Activated CD4-positive, alpha-beta memory T cell treated with anti-CD3 and anti-CD28 coated beads, Interleukin-2, amount 10 ng/mL, durations not matched to agents 7 days and 5 days (primary cell): Measurements from ENCODE around the gene ADGRL1. TPM values are rescaled to one million over a fixed set of nuclear protein-coding genes. Genes with fewer than 3 reads are reported as not detected.
"Not testable (repeated sequence)": the region's sequence is repeated elsewhere in the genome, so short reads cannot be mapped to it uniquely, and the experiment has no call there.

Experiments
- CTCF ChIA-PET: fragments of 350-600 bp; sonication (Branson Sonifier 250); formaldehyde crosslinking; loops from one replicate; lab custom pipeline; 2021; ENCODE audit warnings: antibody characterized with exemption, inconsistent platforms; lab: Charles Lee
- POLR2A ChIA-PET: fragments of 350-600 bp; sonication (Branson Sonifier 250); formaldehyde crosslinking; loops from one replicate; lab custom pipeline; 2021; ENCODE audit warnings: antibody characterized with exemption; lab: Charles Lee
- DNase-seq: peaks from one replicate; pipeline ENCODE4 v3.0.0-alpha.2; 2020
- H3K27ac Mint-ChIP-seq: one replicate; pipeline ENCODE4 v1.8.0; 2021; ENCODE audit warnings: mild to moderate bottlenecking, mixed read lengths
- H3K27me3 Mint-ChIP-seq: one replicate; pipeline ENCODE4 v1.8.0; 2021; ENCODE audit warnings: mixed read lengths
- H3K36me3 Mint-ChIP-seq: one replicate; pipeline ENCODE4 v1.8.0; 2021; ENCODE audit warnings: low read depth, mixed read lengths
- H3K4me1 Mint-ChIP-seq: one replicate; pipeline ENCODE4 v1.8.0; 2021; ENCODE audit warnings: mixed read lengths
- H3K4me3 Mint-ChIP-seq: one replicate; pipeline ENCODE4 v1.8.0; 2021; ENCODE audit warnings: mild to moderate bottlenecking, mixed read lengths
- H3K9me3 Mint-ChIP-seq: one replicate; pipeline ENCODE4 v1.8.0; 2021; ENCODE audit warnings: mixed read lengths
- total RNA-seq, 2 experiments: library from RNA; stranded (reverse); gene quantifications; one replicate each; pipeline ENCODE4 v1.2.3, GENCODE V29; 2021

The ADGRL1 gene
- total RNA-seq, 2 experiments from 2014 or later, result 6.5 to 6.7 TPM

DNA sequence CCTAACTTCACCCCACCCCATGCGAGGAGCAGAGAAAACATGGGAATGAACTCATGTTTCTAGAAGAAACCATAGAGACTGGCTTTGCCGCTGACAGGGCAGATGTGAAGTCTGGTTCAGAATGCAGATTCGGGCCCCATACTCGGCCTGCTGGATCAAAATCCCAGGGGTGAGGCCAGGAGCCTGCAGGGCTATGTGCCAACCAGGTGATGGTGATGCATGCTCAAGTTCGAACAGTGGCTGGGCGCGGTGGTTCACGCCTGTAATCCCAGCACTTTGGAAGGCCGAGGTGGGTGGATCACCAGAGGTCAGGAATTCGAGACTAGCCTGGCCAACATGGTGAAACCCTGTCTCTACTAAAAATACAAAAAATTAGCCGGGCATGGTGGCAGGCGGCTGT, 24.8 kb downstream of the ADGRL1 start:
- CTCF ChIA-PET, result interaction anchor here (1.0 kb wide), 1 partner anchor 30 kb away, joined by 5 read pairs; no protein-coding TSS in a partner anchor
- H3K27ac Mint-ChIP-seq, H3K9me3 Mint-ChIP-seq, H3K36me3 Mint-ChIP-seq, H3K4me1 Mint-ChIP-seq, DNase-seq, POLR2A ChIA-PET, H3K4me3 Mint-ChIP-seq, H3K27me3 Mint-ChIP-seq: not testable (repeated sequence)

DNA sequence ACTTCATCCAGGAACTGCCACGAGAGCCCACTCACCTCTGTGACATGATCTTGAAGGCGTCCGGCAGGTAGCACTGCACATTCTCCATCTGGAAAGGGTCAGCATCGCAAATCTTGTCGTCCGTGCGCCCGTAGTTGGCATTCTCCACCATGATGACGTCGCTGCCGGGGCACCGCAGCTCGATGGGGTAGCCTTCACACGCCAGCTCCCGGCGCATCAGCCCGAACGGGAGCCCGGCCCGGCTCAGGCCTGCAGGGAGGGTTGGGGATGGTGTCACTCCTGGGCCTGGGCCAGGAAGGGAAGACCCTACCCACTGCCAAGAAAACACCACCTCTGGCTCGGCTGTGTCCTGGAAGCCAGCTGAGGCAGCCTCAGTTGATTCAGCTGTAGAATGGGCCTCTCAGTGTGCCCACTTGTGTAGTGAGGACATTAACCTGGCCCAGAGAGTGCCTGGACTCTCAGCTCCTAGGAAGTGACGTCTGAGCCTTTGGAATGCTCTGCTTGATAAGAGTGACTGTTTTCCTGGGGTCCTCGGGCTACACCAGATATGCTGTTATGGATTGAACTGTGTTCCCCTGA, 28.4 kb downstream of the ADGRL1 start:
- ChIA-PET CTCF (interaction anchor here (0.6 to 2.0 kb wide), 2 partner anchors 24 to 41 kb away, joined by 3 to 6 read pairs; partner anchors contain the start of gene ASF1B), POLR2A (no interaction called here)
- no peak for DNase-seq
- Mint-ChIP-seq H3K4me3 (no peak overlapping the region), H3K36me3 (no peaks in the 10 kb centered on the region), H3K4me1 (peaks cover 8% of the 10 kb centered on the region), H3K27me3 (no peaks in the 10 kb centered on the region), H3K27ac (no peak overlapping the region), H3K9me3 (no peaks in the 10 kb centered on the region)

DNA sequence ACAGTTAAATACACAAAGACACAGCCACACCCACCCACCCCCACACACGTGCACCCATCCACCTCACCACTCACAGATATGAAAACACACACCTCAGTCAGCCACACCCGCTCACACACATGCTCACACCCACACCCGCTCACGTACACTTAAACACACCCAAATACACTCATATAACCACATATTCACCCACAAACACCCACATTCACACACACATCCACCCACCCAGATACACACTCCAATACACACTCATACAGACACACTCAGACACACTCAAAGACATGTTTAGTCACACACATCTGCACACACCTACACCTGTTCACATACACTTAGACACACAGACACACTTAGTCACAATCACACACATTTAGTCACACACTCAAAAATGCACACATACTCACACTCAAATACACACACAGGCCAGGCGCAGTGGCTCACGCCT, 30.6 kb downstream of the ADGRL1 start:
- H3K4me1 Mint-ChIP-seq, result peaks cover 9% of the 10 kb centered on the region
- ChIA-PET POLR2A (no interaction called here), CTCF (interaction anchor here (2.0 kb wide), 1 partner anchor 38 kb away, joined by 6 read pairs; the partner anchor contains the start of gene ASF1B)
- no peak overlapping the region for H3K27ac Mint-ChIP-seq
- H3K9me3 Mint-ChIP-seq, result no peaks in the 10 kb centered on the region
- no peaks in the 10 kb centered on the region for H3K36me3 Mint-ChIP-seq
- no peak for DNase-seq
- no peaks in the 10 kb centered on the region for H3K27me3 Mint-ChIP-seq
- no peak overlapping the region for H3K4me3 Mint-ChIP-seq

DNA sequence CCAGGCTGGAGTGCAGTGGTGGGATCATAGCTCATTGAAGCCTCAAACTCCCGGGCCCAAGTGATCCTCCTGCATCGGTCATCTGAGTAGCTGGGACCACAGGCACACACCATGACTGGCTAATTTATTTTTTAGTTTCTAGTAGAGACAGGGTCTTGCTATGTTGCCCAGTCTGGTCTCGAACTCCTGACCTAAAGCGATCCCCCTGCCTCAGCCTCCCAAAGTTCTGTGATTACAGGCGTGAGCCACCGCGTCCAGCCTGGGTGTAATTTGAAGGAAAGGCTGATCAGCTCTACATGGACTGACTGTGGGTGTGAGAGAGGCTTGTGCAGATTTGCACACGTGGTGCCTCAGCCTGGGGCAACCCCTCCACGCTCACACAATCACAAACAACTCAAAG, 31.1 kb downstream of the ADGRL1 start:
- H3K4me3 Mint-ChIP-seq, result no peak overlapping the region
- peaks cover 3% of the 10 kb centered on the region for H3K36me3 Mint-ChIP-seq
- POLR2A ChIA-PET, result no interaction called here
- H3K4me1 Mint-ChIP-seq, result peaks cover 9% of the 10 kb centered on the region
- no peak overlapping the region for H3K27ac Mint-ChIP-seq
- CTCF ChIA-PET, result no interaction called here
- DNase-seq, result no peak
- no peaks in the 10 kb centered on the region for H3K27me3 Mint-ChIP-seq
- H3K9me3 Mint-ChIP-seq, result no peaks in the 10 kb centered on the region

DNA sequence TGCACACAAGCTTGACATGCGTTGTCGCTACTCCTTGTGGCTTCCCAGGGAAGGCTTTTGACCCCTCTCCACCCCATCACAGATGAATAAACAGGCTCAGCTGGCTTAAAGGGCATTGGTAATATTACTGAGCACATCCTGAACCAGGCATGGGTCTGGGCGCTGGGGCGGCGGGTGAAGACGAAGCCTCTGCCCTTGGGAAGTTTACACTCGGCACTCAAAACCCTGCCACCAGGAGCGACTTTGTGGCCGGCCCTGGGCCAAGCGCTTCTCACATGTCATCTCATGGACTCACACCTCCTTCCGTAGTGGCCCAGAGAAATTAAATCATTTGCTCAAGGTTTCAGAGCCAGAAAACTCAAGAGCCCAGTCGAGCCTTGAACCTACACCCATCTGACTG, 37.0 kb downstream of the ADGRL1 start:
- H3K9me3 Mint-ChIP-seq, result no peaks in the 10 kb centered on the region
- no peak overlapping the region for H3K4me3 Mint-ChIP-seq
- peaks cover 7% of the 10 kb centered on the region for H3K36me3 Mint-ChIP-seq
- CTCF ChIA-PET, result no interaction called here
- peaks cover 27% of the 10 kb centered on the region for H3K4me1 Mint-ChIP-seq
- no peak for DNase-seq
- H3K27me3 Mint-ChIP-seq, result no peaks in the 10 kb centered on the region
- H3K27ac Mint-ChIP-seq, result no peak overlapping the region
- POLR2A ChIA-PET, result interaction anchor here (1.0 to 1.9 kb wide), 3 partner anchors 10 to 212 kb away, joined by 3 to 5 read pairs (median 3); partner anchors contain the start of gene ADGRE5

DNA sequence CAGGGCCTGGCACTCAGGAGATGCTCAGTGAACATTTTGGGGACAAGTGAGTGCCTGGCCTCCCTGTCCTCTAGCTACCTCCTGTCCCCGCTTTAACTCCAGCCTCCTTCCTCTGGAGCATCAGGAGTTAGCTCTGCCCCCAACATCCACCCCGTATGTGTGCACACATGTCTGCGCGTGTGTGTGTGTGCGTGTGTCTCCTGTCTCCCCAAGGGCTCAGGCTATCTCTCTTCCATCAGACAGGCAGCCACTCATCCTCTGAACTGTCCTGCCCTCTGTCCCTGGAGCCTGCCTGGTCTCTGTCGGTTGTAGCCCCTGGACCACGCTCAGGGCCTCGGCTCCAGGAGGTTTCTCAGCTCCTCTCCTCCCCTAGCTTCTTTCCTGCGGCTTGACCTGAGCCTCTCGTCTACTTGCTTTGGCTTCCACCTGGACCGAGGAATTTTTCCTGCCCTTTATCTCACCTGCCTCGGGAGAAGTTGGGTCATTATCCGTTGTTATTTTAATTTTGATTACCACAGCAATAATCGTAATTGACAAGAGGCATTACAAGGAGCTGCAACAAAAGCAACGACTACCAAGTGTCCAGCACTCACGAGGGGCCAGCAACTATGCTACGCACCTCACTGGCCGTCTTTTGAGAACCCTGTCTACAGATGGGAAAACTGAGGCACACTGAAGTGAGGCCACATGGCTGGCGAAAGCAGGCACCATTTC, 37.6 kb downstream of the ADGRL1 start:
- Mint-ChIP-seq H3K27me3 (no peaks in the 10 kb centered on the region), H3K9me3 (no peaks in the 10 kb centered on the region), H3K4me3 (no peak overlapping the region), H3K27ac (no peak overlapping the region), H3K4me1 (peaks cover 27% of the 10 kb centered on the region), H3K36me3 (peaks cover 7% of the 10 kb centered on the region)
- no peak for DNase-seq
- ChIA-PET POLR2A (interaction anchor here (1.0 to 2.2 kb wide), 5 partner anchors 10 to 213 kb away, joined by 3 to 14 read pairs (median 5); partner anchors contain the start of genes ADGRE5 and ASF1B), CTCF (interaction anchor here (1.3 kb wide), 1 partner anchor 32 kb away, joined by 10 read pairs; the partner anchor contains the start of gene ASF1B)

DNA sequence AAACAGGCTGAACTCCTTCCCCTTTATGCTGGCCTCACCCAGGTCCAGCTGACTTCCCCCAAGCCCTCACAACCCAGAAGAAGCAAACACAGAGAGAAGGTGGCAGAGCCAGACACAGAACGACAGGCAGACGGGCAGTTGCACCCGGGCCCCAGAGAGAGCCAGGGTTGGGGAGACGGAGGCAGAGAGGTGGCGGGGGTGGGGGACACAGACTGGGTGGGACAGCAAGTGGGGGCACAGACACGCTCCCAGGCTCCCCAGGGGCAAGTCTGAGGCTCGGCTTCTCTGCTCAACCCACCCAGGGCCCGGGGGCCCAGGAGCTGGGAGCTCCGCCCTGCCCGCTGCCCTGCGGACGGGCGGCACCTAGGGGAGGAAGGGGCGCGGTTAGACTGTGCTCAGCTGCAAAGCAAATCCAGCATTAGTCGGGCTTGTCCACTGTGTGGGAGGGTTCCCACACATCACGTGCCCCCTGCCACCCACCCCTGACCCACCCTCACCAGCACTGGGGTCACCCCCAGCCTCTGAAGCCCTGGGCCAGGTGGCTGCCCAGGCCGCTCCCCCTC, 38.3 kb downstream of the ADGRL1 start:
- Mint-ChIP-seq H3K4me1 (peaks cover 27% of the 10 kb centered on the region), H3K27ac (peak overlapping the region; percentile 71), H3K9me3 (no peaks in the 10 kb centered on the region), H3K4me3 (peak overlapping the region; percentile 70), H3K27me3 (no peaks in the 10 kb centered on the region), H3K36me3 (peaks cover 7% of the 10 kb centered on the region)
- ChIA-PET POLR2A (interaction anchor here (0.7 to 2.2 kb wide), 7 partner anchors 9 to 214 kb away, joined by 3 to 14 read pairs (median 3); partner anchors contain the start of genes ADGRE5 and ASF1B), CTCF (interaction anchor here (1.1 to 1.3 kb wide), 2 partner anchors 28 to 31 kb away, joined by 3 to 10 read pairs; partner anchors contain the start of gene ASF1B)
- peak; percentile 36 for DNase-seq

DNA sequence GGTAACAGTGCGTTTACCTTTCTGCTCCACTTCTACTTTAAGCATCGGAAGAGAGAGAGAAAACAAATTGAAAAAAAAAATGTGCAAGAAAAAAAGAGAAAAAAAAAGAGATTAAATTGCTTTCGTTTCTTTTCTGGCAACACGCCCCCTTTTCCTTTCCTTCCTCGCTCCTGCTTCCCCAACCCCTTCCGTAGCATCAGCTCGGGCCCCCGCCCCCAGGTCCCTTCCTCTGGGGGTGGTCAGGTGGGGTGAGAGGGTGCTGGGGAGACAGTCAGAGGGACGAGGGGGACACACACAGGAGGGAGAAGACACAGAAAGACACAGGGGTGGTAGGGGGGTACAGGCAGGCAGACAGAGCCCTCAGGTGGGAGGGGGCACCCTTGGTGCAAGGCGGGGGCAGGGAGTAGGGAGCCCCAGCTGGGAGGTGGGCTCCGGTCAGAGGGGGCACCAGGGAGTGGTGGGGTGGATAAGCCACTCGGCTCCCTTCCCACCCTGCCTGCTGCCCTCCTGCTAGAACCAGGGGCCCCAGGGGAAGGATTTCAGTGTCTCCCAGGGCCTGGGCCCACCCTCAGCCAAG, 38.9 kb downstream of the ADGRL1 start:
- H3K36me3 Mint-ChIP-seq, result peaks cover 7% of the 10 kb centered on the region
- peaks cover 27% of the 10 kb centered on the region for H3K4me1 Mint-ChIP-seq
- peak overlapping the region; percentile 70 for H3K4me3 Mint-ChIP-seq
- ChIA-PET CTCF (interaction anchor here (1.0 to 1.3 kb wide), 3 partner anchors 28 to 30 kb away, joined by 3 to 10 read pairs (median 3); partner anchors contain the start of gene ASF1B), POLR2A (interaction anchor here (0.7 to 2.2 kb wide), 5 partner anchors 9 to 30 kb away, joined by 3 to 14 read pairs (median 5); partner anchors contain the start of gene ASF1B)
- peak overlapping the region; percentile 71 for H3K27ac Mint-ChIP-seq
- no peaks in the 10 kb centered on the region for H3K9me3 Mint-ChIP-seq
- no peak for DNase-seq
- no peaks in the 10 kb centered on the region for H3K27me3 Mint-ChIP-seq

DNA sequence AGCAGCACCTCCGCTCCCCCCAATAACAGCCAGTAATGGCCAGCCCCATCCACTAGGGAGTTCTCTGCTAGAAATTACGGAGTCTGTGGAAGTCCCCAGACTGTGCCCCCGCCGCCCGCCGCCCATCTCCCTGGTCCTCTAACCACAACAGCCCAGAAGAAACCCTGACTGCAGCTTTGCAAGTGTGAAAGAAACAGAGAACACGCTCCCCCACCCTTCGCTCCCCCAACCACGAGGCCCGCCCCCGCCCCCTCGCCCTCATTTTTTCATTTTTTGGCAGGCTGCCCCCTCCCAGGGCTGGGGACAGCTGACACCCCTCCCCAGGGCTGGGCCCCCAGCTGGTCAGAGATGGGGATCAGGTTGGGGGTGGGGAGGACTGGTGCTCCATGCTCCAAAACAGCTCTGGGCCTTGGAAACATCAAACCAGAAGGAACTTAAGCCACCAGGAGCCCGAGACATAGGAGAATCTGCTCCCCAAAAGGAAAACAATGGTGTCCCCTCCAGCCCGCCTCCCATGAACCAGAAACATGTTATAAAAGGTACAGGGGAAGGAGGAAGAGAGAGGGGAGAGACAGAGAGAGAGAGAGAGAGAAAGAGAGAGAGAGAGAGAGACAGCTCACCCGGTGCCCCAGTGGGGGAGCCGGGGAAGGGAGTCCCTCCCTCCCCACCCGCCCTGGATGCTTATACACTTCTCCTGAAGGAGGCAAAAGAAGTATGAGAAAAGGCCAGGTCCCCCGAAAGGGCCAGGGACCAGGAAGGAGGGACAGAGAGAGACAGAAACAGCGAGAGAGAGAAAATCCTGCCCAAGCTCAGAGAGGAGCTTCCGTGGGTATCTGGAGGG, 39.8 kb downstream of the ADGRL1 start:
- POLR2A ChIA-PET, result interaction anchor here (0.8 to 2.2 kb wide), 3 partner anchors 16 to 30 kb away, joined by 3 to 14 read pairs (median 4); partner anchors contain the start of gene ASF1B
- Mint-ChIP-seq H3K4me1 (peaks cover 27% of the 10 kb centered on the region), H3K4me3 (peak overlapping the region; percentile 70), H3K9me3 (no peaks in the 10 kb centered on the region), H3K27ac (peak overlapping the region; percentile 71), H3K27me3 (no peaks in the 10 kb centered on the region), H3K36me3 (peaks cover 7% of the 10 kb centered on the region)
- CTCF ChIA-PET, result interaction anchor here (0.7 to 1.0 kb wide), 2 partner anchors 29 to 304 kb away, joined by 3 read pairs; partner anchors contain the start of gene ASF1B
- no peak for DNase-seq

DNA sequence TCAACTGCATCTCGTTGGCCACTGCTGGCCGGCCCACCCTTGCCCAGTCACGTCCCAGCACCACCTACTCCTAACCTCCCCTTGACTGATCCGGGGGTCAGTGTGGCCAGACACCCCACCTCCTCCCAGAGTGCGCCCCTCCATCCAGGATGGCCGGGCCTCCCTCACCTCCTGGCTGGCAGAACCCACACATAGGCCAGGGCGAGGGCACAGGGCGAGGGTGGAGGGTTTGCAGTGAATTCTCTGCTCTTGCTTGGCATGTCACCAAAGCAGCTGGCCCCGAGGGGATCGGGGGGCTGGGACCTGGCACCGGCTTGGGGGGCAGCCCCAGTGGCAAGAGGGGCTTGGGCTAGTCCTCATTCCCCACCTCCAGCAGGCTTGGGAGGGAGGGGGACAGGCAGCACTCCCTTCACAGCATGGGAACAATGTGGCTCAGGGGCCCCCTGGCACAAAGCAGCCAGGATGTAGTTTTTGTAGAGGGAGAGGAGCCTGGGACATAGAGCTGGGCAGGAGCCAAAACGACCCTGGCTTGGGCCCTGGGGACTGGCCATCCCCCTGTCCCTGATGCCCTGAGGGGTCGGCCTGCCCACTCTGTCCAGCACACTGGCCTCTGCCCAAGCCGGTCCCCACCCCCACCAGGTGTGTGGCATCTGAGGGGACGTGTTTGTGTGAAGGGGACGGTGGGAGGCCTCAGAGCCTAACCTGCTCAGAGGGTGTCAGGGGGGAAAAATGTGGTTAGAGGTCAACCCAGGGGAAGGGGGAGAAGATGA, 41.1 kb downstream of the ADGRL1 start:
- POLR2A ChIA-PET, result interaction anchor here (1.1 kb wide), 1 partner anchor 28 kb away, joined by 3 read pairs; the partner anchor contains the start of gene ASF1B
- H3K36me3 Mint-ChIP-seq, result peaks cover 4% of the 10 kb centered on the region
- H3K27me3 Mint-ChIP-seq, result no peaks in the 10 kb centered on the region
- DNase-seq, result no peak
- H3K4me3 Mint-ChIP-seq, result no peak overlapping the region
- no peak overlapping the region for H3K27ac Mint-ChIP-seq
- H3K4me1 Mint-ChIP-seq, result peaks cover 26% of the 10 kb centered on the region
- CTCF ChIA-PET, result no interaction called here
- no peaks in the 10 kb centered on the region for H3K9me3 Mint-ChIP-seq

DNA sequence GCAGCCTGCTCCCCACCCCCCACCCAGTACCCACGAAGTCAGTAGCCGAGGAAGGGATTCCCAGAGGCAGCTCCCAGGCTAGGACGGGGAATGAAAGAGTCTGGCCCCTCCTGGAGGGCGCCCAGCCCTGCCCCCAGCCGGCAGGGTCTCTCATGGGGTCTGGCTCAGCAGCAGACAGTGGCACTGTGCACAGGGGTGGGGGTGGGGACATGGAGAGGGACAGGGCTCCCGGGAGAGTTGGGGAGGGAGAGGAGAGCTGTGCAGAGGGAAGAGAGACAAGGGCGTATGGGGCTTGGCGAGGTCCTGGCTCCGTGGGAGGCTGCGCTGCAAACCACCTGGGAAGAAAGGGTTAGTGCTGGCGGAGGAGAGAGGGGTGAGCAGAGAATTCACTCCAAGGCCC, 41.9 kb downstream of the ADGRL1 start:
- POLR2A ChIA-PET, result no interaction called here

More for the DNA sequence above, 41.9 kb downstream of the ADGRL1 start:
- Mint-ChIP-seq H3K36me3 (peaks cover under 1% of the 10 kb centered on the region), H3K27ac (no peak overlapping the region), H3K9me3 (no peaks in the 10 kb centered on the region), H3K4me1 (peaks cover 26% of the 10 kb centered on the region), H3K4me3 (no peak overlapping the region), H3K27me3 (no peaks in the 10 kb centered on the region)
- DNase-seq, result no peak
- CTCF ChIA-PET, result no interaction called here
